ENCODE measurements around the gene C17orf75. TPM values are rescaled to one million over a fixed set of nuclear protein-coding genes. Genes with fewer than 3 reads are reported as not detected.

Gene C17orf75
- total and polyA plus RNA-seq, 10 of the 15 experiments (the other 5 are each of a cell fraction or from before 2014, with no cell fraction given): 21.7 to 53.0 (median 27.3) TPM

- no peak for ATAC-seq
- WGBS (ENCODE audit: insufficient coverage, insufficient replicate concordance, low lambda C conversion rate, missing lambda C conversion rate): 59% methylated on average over 13 of the region's 13 CpGs
- in situ Hi-C loops (cut with MboI): no loop called here
These were observed 43.0 kb downstream of the C17orf75 start for GRCh38 chr17:32298721-32299579.

More at GRCh38 chr17:32298721-32299579, 43.0 kb downstream of the C17orf75 start:
- Histone ChIP-seq H3K4me3 (no peak overlapping the region), H4K20me1 (ENCODE audit: control insufficient read depth, insufficient read depth) (no peaks in the 10 kb centered on the region; the same call in 1 of the 2 replicates), H3K9me3 (replicated peaks; ENCODE audit: control insufficient read depth, insufficient read depth, low read length) (no peaks in the 10 kb centered on the region), H3K4me2 (ENCODE audit: control insufficient read depth, insufficient read depth) (no peak overlapping the region), H3K36me3 (ENCODE audit: control insufficient read depth in 2 of 2, insufficient read depth in 2 of 2, low read length in 1 of 2) (no peaks in the 10 kb centered on the region), H3K4me1 (ENCODE audit: control insufficient read depth, insufficient read depth, low read length) (no peaks in the 10 kb centered on the region), H3K27ac (ENCODE audit: control insufficient read depth, insufficient read depth) (no peak overlapping the region), H2AFZ (ENCODE audit: control insufficient read depth, low read depth, low read length) (no peak overlapping the region), H3K79me2 (ENCODE audit: control insufficient read depth, insufficient read depth, low read length) (no peaks in the 10 kb centered on the region), H3K27me3 (replicated peaks in 1 of 2; ENCODE audit: control insufficient read depth in 2 of 2, insufficient read depth in 2 of 2, low read length in 1 of 2) (peaks cover 0 to 2% of the 10 kb centered on the region in 2 experiments; a peak in 1 of 4 replicates), H3K9ac (ENCODE audit: control insufficient read depth, insufficient read depth, low read length) (no peak overlapping the region)
- DNase-seq (ENCODE audit: low read depth, low spot score) (no peak), FAIRE-seq (no peak)
- intact Hi-C loops (cut with micrococcal nuclease; ENCODE audit: unreplicated experiment): no loop called here
- TF ChIP-seq SP1 (IDR thresholded peaks at IDR 0.05; ENCODE audit: low read depth, low read length) (no peak), RAD21 (IDR thresholded peaks at IDR 0.05; ENCODE audit: insufficient read depth, low read depth, low read length) (no peak), ZNF687 (IDR thresholded peaks at IDR 0.05) (no peak), JUND (IDR thresholded peaks at IDR 0.05; ENCODE audit: low read depth, low read length) (no peak), SKIL (IDR thresholded peaks at IDR 0.05; ENCODE audit: low read depth, poor library complexity, severe bottlenecking) (no peak), NFYB (IDR thresholded peaks at IDR 0.05; ENCODE audit: insufficient read depth, low read depth, low read length) (no peak), PML (IDR thresholded peaks at IDR 0.05; ENCODE audit: low read length) (no peak), STAT3 (IDR thresholded peaks at IDR 0.05; ENCODE audit: low read depth, low read length) (no peak), SMAD5 (IDR thresholded peaks at IDR 0.05; ENCODE audit: low read depth) (no peak), SMAD1 (IDR thresholded peaks at IDR 0.05; ENCODE audit: low read depth, partially characterized antibody) (no peak), NRF1 (conservative IDR thresholded peaks at IDR 0.05; ENCODE audit: low read depth, low read length) (no peak), RFX5 (IDR thresholded peaks at IDR 0.05; ENCODE audit: low read depth, low read length) (no peak), POLR2A (IDR thresholded peaks at IDR 0.05; ENCODE audit: low read depth, low read length) (no peak), IKZF1 (conservative IDR thresholded peaks at IDR 0.05) (no peak), LARP7 (IDR thresholded peaks at IDR 0.05) (no peak), KDM1A (IDR thresholded peaks at IDR 0.05; ENCODE audit: borderline replicate concordance) (no peak), RUNX3 (IDR thresholded peaks at IDR 0.05; ENCODE audit: low read length) (no peak)
- ChIA-PET SMC1A (ENCODE audit: uncharacterized antibody, unreplicated experiment) (no interaction called here), POLR2A (no interaction called here), RAD21 (ENCODE audit: unreplicated experiment) (interaction anchor here (0.7 to 1.5 kb wide), 2 partner anchors 21 to 398 kb away, joined by 3 to 4 read pairs; partner anchors contain the start of gene UTP6), CTCF (no interaction called here)
- no TSS peak for BruUV-seq (replicated peaks)
